NCI-H2171 (cell line): Measurements from ENCODE around the gene BMP6.

ENCODE experiments used
- DNase-seq: peaks from one replicate; lab custom pipeline; 2025; lab: John Stamatoyannopoulos, UW

The BMP6 gene

DNA sequence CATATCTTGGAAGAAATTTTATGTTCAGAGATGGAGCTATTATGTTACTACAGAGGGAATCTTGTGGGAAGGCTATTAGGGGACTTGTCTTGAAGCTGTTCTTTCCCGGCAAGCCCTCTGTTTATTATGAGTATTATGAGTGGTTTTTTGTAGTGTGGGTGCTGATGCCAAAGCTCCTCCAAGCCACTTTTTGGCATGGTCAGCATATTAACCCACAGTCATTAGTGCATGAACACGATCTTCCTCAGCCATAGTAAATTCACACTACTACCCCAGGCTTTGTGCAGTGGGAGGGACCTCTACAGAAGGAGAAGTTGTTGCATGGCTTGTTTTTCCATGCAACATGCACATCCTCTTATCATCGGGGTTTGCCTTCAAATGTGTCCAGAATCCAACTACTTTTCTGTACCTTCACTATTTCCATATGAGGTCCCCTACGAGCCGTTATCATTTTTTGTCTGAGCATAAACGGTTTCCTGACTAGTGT is 6.5 kb upstream of the BMP6 start:
- DNase-seq, result no peak

GRCh38 chr6:7720346-7720745 is 5.6 kb upstream of the BMP6 start:
- no peak for DNase-seq

DNA sequence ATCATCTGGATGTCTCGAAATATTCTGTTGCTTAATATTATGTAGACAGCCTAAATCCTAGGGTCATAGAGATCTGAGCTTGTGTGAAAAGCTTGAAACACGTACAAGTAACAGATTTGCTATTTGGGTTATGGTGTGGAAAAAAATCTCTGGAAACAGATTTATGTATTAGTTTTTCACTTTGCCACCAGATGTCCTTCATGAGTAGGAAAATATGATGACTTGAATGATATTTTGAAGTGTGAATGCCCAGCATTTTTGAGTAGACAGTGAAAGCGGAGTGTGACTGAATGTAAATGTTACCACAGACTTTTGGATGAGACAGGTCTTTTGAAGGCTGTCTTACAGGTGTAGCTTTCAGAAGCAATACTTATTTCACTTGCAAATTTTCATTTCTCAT is 4.2 kb upstream of the BMP6 start:
- DNase-seq, result peak; percentile 16

- DNase-seq, result peak; percentile 21
Observed at GRCh38 chr6:7723041-7723447, 2.9 kb upstream of the BMP6 start.

- no peak for DNase-seq
Observed at GRCh38 chr6:7723554-7723953, 2.3 kb upstream of the BMP6 start.

- DNase-seq, result no peak
Observed at GRCh38 chr6:7725412-7725811, 487 bp upstream of the BMP6 start.

DNA sequence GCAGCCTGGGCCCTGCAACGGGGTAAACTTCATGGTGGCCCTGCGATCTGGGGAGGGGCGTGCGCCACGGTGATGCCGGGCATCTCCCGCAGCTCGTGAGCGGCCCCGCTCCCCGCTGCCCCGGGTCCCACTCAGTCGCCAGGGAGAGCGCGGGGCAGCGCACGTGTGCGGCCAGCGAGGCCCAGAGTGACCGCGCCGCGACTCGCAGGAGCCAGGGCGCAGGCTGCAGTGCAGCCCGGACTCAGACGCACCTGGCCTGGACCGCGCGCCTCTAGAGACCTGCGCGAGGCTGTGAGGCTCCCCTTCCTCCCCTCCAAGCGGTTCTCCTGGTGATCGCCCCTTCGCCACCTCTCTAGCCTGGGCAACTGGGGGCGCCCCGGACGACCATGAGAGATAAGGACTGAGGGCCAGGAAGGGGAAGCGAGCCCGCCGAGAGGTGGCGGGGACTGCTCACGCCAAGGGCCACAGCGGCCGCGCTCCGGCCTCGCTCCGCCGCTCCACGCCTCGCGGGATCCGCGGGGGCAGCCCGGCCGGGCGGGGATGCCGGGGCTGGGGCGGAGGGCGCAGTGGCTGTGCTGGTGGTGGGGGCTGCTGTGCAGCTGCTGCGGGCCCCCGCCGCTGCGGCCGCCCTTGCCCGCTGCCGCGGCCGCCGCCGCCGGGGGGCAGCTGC is 652 bp downstream of the BMP6 start:
- DNase-seq, result no peak

DNA sequence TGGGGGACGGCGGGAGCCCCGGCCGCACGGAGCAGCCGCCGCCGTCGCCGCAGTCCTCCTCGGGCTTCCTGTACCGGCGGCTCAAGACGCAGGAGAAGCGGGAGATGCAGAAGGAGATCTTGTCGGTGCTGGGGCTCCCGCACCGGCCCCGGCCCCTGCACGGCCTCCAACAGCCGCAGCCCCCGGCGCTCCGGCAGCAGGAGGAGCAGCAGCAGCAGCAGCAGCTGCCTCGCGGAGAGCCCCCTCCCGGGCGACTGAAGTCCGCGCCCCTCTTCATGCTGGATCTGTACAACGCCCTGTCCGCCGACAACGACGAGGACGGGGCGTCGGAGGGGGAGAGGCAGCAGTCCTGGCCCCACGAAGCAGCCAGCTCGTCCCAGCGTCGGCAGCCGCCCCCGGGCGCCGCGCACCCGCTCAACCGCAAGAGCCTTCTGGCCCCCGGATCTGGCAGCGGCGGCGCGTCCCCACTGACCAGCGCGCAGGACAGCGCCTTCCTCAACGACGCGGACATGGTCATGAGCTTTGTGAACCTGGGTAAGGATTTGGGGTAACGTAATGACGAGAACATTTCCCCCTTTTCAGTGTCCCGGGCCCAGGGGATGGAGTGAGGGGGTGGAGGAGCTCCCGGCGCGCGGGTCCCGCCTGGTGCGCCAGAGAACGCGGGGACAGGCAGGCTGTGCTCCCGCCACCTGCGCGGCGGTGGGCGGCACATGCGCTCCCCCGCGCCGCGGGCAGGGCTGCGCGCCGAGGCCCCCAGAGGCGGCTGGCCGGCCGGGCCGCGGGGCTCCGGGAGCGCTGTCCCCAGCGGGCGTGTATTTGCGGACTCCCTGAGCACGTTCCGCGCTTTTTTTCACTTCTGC is 1.4 kb downstream of the BMP6 start:
- DNase-seq, result no peak

GRCh38 chr6:7727946-7728854 is 2.3 kb downstream of the BMP6 start:
- peak; percentile 19 for DNase-seq

GRCh38 chr6:7728855-7729590 is 3.1 kb downstream of the BMP6 start:
- peak; percentile 19 for DNase-seq

- no peak for DNase-seq
Observed at GRCh38 chr6:7730001-7730783, 4.3 kb downstream of the BMP6 start.

- no peak for DNase-seq
Observed at GRCh38 chr6:7730784-7731227, 4.9 kb downstream of the BMP6 start.

GRCh38 chr6:7731294-7731693 is 5.4 kb downstream of the BMP6 start:
- DNase-seq, result no peak

- no peak for DNase-seq
Observed at GRCh38 chr6:7732228-7732627, 6.3 kb downstream of the BMP6 start.

DNA sequence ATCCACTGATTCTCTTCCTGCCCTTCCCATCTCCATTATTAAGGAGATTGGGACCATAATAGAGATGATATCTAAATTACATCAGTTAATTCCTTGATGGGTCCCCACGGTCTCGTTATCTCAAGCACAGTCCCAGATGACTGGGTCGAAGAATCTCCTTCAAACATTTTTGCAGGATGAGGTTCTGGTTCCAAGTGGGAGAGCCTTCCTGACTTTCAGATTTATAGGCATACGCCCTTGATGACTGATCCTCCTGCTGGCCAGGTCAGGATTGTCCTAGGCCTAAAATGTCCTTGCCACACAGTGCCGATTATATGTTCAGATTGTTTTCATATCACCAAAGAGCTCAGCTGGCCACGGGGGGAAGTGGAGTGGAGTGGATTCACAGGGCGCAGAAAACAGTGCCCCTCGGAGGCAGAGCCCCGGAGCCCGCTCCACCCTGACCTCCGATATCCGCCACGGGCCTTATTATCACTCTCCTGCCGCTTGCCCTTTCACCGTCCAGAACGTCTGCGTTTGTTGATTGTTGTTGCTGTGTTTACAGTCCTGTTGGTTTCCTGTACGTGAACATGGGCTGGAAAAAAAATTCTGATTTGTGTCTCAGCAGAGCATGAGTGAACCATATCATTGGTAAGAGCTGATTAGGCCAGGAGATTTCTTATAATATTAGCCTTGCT is 8.9 kb downstream of the BMP6 start:
- DNase-seq, result no peak

- DNase-seq, result no peak
Observed at GRCh38 chr6:7737106-7737505, 11.2 kb downstream of the BMP6 start.

GRCh38 chr6:7737867-7738266 is 12.0 kb downstream of the BMP6 start:
- DNase-seq, result no peak

- DNase-seq, result no peak
Observed at GRCh38 chr6:7742223-7742785, 16.4 kb downstream of the BMP6 start.

GRCh38 chr6:7745942-7746341 is 20.0 kb downstream of the BMP6 start:
- DNase-seq, result no peak

- no peak for DNase-seq
Observed at GRCh38 chr6:7747016-7747415, 21.1 kb downstream of the BMP6 start.
